Transverse colon (tissue), 4 donors: Measurements from ENCODE around the gene CDRT15L2.
"Not testable (repeated sequence)": the region's sequence is repeated elsewhere in the genome, so short reads cannot be mapped to it uniquely, and the experiment has no call there.

Source experiments
- POLR2A ChIP-seq: fragments of 450-650 bp; IDR thresholded peaks from one replicate; pipeline ENCODE4 v1.6.1; 2016; ENCODE audit warnings: antibody characterized with exemption, mild to moderate bottlenecking, moderate library complexity
- POLR2AphosphoS5 ChIP-seq, 3 donors: sonication (generic); formaldehyde crosslinking; IDR thresholded peaks; one replicate each; pipeline ENCODE4 v1.6.1; 2016; ENCODE audit warnings: antibody characterized with exemption in 3 of 3
- TF ChIP-seq, protein P1 (sequence below), 5 experiments: fragments of 200-600 bp in 3 of 5; fragments of 450-650 bp in 2 of 5; sonication (generic) in 3 of 5; IDR thresholded peaks; 1 replicate in 2 of 5; 2 replicates in 3 of 5; pipeline ENCODE4 v1.5.1; 2016 to 2017; ENCODE audit warnings: antibody characterized with exemption in 5 of 5, inconsistent platforms in 3 of 5, mild to moderate bottlenecking in 2 of 5, moderate library complexity in 1 of 5

GRCh38 chr17:20552920-20553319 lies 26.6 kb upstream of the CDRT15L2 start:
- TF ChIP-seq, protein P1, sequence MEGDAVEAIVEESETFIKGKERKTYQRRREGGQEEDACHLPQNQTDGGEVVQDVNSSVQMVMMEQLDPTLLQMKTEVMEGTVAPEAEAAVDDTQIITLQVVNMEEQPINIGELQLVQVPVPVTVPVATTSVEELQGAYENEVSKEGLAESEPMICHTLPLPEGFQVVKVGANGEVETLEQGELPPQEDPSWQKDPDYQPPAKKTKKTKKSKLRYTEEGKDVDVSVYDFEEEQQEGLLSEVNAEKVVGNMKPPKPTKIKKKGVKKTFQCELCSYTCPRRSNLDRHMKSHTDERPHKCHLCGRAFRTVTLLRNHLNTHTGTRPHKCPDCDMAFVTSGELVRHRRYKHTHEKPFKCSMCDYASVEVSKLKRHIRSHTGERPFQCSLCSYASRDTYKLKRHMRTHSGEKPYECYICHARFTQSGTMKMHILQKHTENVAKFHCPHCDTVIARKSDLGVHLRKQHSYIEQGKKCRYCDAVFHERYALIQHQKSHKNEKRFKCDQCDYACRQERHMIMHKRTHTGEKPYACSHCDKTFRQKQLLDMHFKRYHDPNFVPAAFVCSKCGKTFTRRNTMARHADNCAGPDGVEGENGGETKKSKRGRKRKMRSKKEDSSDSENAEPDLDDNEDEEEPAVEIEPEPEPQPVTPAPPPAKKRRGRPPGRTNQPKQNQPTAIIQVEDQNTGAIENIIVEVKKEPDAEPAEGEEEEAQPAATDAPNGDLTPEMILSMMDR (IDR thresholded peaks at IDR 0.05): not testable (repeated sequence)
- TF ChIP-seq POLR2AphosphoS5 (IDR thresholded peaks at IDR 0.05); POLR2A: not testable (repeated sequence)
